Choroid plexus epithelial cell (primary cell): ENCODE measurements around the gene NPR3.

Experiments
- DNase-seq: peaks from one replicate; pipeline ENCODE4 v3.0.0-alpha.2; 2010; ENCODE audit warnings: low read depth
- H3K4me3 ChIP-seq: 2 replicates; pipeline ENCODE4 v1.5.1; 2011; ENCODE audit warnings: low read depth, mild to moderate bottlenecking, control low read depth, low read length, moderate library complexity
- TF ChIP-seq, protein P1 (sequence below): conservative IDR thresholded peaks from 2 replicates; pipeline ENCODE4 v1.5.1; 2011; ENCODE audit warnings: low read depth, mild to moderate bottlenecking, control low read depth, inconsistent platforms, low read length, moderate library complexity

Gene NPR3

DNA sequence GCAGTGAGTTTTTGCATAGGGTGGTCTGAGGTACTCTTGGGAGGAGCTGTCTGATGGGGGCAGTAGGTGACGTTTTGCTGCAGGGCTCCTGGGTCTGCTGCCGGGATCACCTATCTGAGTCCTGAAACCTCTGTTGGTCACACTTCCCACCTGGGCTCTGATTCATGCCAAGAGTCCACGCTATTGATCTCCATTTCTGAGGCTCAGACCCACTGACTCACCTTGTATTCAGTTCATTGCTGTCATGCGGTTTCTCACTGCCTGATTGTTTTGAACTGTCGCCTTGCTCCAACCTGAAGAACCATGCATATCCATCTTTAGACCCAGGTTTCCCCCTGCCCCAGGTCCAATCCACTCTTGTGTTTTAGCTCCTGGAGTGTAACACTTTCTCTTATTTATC lies 101.3 kb downstream of the NPR3 start:
- TF ChIP-seq, protein P1, sequence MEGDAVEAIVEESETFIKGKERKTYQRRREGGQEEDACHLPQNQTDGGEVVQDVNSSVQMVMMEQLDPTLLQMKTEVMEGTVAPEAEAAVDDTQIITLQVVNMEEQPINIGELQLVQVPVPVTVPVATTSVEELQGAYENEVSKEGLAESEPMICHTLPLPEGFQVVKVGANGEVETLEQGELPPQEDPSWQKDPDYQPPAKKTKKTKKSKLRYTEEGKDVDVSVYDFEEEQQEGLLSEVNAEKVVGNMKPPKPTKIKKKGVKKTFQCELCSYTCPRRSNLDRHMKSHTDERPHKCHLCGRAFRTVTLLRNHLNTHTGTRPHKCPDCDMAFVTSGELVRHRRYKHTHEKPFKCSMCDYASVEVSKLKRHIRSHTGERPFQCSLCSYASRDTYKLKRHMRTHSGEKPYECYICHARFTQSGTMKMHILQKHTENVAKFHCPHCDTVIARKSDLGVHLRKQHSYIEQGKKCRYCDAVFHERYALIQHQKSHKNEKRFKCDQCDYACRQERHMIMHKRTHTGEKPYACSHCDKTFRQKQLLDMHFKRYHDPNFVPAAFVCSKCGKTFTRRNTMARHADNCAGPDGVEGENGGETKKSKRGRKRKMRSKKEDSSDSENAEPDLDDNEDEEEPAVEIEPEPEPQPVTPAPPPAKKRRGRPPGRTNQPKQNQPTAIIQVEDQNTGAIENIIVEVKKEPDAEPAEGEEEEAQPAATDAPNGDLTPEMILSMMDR, result no peak

DNA sequence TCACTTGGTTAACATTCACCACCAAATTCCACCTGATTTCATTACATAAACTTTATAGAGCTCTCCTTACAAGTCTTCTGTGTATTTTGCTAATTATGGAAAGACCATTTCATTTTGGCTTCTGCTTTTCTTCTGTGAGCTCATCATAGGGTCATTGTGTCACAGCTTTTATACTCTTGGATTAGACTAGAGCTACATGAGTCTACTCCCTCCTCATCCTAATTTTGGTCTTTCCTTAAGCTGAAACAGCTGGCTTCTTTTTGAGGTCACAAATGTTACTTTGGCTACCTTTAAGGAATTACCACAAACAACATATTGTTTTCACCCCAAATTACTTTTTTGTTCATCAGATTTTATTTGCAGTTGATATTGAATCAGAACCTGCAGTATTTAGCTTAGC lies 103.0 kb downstream of the NPR3 start:
- no peak overlapping the region for H3K4me3 ChIP-seq
- TF ChIP-seq, protein P1, result no peak
- DNase-seq, result peak; percentile 5

More for the DNA sequence above, 101.3 kb downstream of the NPR3 start:
- DNase-seq, result no peak
- no peak overlapping the region for H3K4me3 ChIP-seq

- no peak overlapping the region for H3K4me3 ChIP-seq
- TF ChIP-seq, protein P1, result no peak
- DNase-seq, result peak; percentile 72
Measured at GRCh38 chr5:32814620-32815019, 103.5 kb downstream of the NPR3 start.

DNA sequence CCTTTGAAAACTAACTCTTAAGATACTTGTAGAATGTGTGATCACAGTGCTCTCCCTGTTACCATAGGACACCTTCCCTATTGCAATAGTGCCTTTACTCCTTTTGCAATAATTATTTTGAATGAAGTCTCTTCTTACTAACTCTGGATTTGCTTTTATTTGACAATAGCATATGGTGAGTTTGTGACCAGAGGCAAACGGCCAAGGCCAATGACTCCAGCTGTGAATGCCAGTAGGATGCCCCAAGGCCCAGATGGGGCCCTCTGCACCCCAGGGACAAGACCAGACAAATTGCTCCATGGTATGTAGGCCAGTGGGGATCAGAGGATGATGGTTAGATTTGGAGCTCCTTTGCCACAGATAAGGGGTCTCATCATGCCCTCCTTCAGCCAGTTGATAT lies 116.9 kb downstream of the NPR3 start:
- DNase-seq, result no peak
- TF ChIP-seq, protein P1, result no peak
- no peak overlapping the region for H3K4me3 ChIP-seq

DNA sequence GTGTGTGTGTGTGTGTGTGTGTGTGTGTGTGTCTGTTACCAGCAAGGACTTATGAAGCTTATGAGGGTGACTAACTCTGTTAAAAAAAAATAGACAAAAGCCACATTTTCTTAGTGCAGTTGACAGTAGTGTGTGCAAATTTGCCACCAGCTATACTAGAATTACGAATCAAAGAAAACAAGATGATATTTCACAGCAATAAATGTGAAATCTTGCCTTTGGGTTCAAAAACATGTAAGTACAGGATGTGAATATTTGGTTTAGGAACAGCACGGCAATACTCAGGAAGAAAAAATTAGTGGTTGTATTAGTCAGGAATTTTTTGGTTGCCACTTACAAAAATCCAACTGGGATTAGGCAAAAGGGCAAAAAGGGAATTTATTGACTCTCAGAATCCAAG lies 117.4 kb downstream of the NPR3 start:
- DNase-seq, result peak; percentile 31
- TF ChIP-seq, protein P1, result no peak
- no peak overlapping the region for H3K4me3 ChIP-seq

GRCh38 chr5:32831624-32832023 lies 120.5 kb downstream of the NPR3 start:
- DNase-seq, result no peak
- no peak overlapping the region for H3K4me3 ChIP-seq
- TF ChIP-seq, protein P1, result no peak

DNA sequence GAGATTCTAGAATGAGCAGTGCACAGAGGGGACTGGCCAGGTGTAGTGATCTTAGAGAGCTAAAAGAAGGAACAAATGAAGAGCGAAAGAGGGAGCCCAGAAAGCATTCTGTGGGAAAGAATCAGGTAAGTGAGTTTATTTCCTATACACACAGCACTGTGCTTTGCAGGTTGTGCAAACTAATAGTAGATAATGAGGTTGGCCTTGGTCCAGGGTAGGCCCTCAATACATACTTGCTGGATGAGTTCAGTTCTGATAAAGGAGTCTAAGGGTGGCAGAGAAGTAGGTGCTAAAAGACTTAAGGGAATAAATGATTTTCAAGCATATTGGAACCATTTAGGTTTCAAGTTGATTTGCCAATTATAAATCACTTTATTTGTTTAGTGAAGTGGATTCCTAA lies 122.0 kb downstream of the NPR3 start:
- H3K4me3 ChIP-seq, result no peak overlapping the region
- TF ChIP-seq, protein P1, result no peak
- DNase-seq, result no peak
